Measurements from ENCODE around the gene PALLD. TPM values are rescaled to one million over a fixed set of nuclear protein-coding genes. Genes with fewer than 3 reads are reported as not detected.

Gene PALLD
- total RNA-seq, 1 experiment from 2014 or later = 6.5 TPM

DNA sequence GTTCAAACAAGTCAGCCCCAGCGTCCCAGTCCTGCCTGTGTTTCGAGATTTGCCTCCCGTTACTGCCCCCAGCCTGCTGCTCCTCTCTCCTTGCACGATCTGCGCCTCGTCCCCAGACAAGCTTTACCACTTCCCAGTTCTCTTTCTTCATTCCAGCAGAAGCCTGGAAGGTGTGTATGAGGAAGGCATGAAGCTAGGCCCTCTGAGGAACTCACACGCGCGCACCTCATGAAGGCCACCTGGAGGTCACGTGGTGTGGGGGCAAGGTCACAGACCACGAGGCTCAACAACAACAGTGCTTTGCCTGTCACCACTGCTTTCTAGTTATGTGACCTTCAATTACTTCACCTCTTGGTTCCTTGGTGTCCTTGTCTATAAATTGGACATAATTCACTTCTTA is 181.0 kb downstream of the PALLD start:
- in situ Hi-C loops (cut with HindIII; ENCODE audit: low pct_unique_long_range_greater_than_20kb, low sequenced_read_pairs) = no loop called here
- Histone ChIP-seq H3K36me3 (ENCODE audit: control insufficient read depth, insufficient read depth, low read length) (no peaks in the 10 kb centered on the region), H3K27me3 (ENCODE audit: control insufficient read depth, insufficient read depth, low read length) (no peaks in the 10 kb centered on the region), H3K9me3 (ENCODE audit: control insufficient read depth, insufficient read depth, low read depth, low read length) (no peaks in the 10 kb centered on the region), H3K4me3 (ENCODE audit: low read depth in 2 of 2, low read length in 2 of 2) (no peak overlapping the region), H3K4me1 (ENCODE audit: control insufficient read depth, insufficient read depth, low read length) (no peaks in the 10 kb centered on the region), H3K27ac (ENCODE audit: low read length) (no peak overlapping the region)
- no peak for TF ChIP-seq POLR2AphosphoS5 (IDR thresholded peaks at IDR 0.05; ENCODE audit: low read depth, low read length)
- TF ChIP-seq, protein P1, sequence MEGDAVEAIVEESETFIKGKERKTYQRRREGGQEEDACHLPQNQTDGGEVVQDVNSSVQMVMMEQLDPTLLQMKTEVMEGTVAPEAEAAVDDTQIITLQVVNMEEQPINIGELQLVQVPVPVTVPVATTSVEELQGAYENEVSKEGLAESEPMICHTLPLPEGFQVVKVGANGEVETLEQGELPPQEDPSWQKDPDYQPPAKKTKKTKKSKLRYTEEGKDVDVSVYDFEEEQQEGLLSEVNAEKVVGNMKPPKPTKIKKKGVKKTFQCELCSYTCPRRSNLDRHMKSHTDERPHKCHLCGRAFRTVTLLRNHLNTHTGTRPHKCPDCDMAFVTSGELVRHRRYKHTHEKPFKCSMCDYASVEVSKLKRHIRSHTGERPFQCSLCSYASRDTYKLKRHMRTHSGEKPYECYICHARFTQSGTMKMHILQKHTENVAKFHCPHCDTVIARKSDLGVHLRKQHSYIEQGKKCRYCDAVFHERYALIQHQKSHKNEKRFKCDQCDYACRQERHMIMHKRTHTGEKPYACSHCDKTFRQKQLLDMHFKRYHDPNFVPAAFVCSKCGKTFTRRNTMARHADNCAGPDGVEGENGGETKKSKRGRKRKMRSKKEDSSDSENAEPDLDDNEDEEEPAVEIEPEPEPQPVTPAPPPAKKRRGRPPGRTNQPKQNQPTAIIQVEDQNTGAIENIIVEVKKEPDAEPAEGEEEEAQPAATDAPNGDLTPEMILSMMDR (IDR thresholded peaks at IDR 0.05) = no peak
- intact Hi-C loops (cut with micrococcal nuclease; ENCODE audit: unreplicated experiment) = no loop called here
- ATAC-seq = no peak
- ChIA-PET POLR2A (no interaction called here), CTCF (no interaction called here)
- DNase-seq (ENCODE audit: low read depth, low spot score) = no peak
- BruUV-seq (replicated peaks) = no TSS peak

DNA sequence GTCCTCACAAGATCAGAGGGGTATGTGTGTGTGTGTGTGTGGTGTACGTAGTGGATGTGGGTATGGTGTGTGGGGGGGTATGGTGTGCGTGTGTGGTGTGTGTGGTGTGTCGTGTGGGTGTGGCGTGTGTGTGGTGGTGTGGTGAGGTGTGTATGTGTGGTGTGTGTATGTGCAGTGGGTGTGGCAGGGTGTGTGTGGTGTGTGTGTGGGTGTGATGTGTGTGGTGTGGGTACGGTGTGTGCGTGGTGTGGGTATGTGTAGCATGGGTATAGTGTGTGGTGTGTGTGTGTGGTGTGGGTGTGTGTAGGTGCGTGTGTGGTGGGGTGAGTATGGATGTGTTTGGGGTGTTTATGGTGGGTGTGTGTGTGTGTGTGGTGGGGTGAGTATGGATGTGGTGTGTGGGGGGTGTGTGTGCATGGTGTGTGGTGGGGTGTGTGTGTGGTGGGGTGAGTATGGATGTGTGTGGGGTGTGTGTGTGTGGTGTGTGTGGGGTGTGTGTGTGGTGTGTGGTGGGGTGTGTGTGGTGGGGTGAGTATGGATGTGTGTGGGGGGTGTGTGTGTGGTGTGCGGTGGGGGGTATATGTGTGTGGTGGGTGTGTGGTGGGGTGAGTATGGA is 182.0 kb downstream of the PALLD start:
- H3K4me1 ChIP-seq (ENCODE audit: control insufficient read depth, insufficient read depth, low read length) = no peaks in the 10 kb centered on the region
- no TSS peak for BruUV-seq (replicated peaks)
- no peak for DNase-seq (ENCODE audit: low read depth, low spot score)
- ChIA-PET POLR2A (no interaction called here), CTCF (no interaction called here)
- no peaks in the 10 kb centered on the region for H3K27me3 ChIP-seq (ENCODE audit: control insufficient read depth, insufficient read depth, low read length)
- no peaks in the 10 kb centered on the region for H3K9me3 ChIP-seq (ENCODE audit: control insufficient read depth, insufficient read depth, low read depth, low read length)
- ATAC-seq = no peak
- no peak overlapping the region for H3K27ac ChIP-seq (ENCODE audit: low read length)
- in situ Hi-C loops (cut with HindIII; ENCODE audit: low pct_unique_long_range_greater_than_20kb, low sequenced_read_pairs) (no loop called here), intact Hi-C loops (cut with micrococcal nuclease; ENCODE audit: unreplicated experiment) (no loop called here)
- no peaks in the 10 kb centered on the region for H3K36me3 ChIP-seq (ENCODE audit: control insufficient read depth, insufficient read depth, low read length)
- no peak overlapping the region for H3K4me3 ChIP-seq (ENCODE audit: low read depth in 2 of 2, low read length in 2 of 2)
- TF ChIP-seq SIN3A (IDR thresholded peaks at IDR 0.05; ENCODE audit: borderline replicate concordance, insufficient read depth, low read depth, low read length) = no peak
- TF ChIP-seq, protein P1 (IDR thresholded peaks at IDR 0.05) = no peak

DNA sequence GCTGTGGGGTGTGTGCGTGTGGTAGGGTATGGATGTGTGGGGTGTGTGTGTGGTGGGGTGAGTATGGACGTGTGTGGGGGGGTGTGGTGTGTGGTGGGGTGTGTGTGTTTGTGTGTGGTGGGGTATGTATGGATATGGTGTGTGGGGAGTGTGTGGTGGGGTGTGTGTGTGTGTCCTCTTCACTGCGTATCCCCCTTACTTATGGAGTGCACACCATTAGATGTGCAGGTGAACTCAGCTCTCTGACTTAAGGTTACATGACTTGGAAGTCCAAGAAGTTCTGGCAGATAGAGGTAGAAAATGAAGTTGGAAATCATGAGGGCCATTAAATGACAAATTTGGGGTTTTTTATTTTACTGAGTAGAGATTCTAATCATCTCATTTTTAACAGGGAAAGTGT is 182.5 kb downstream of the PALLD start:
- POLR2A ChIA-PET = no interaction called here
- peak; percentile 12 for DNase-seq (ENCODE audit: low read depth, low spot score)
- intact Hi-C loops (cut with micrococcal nuclease; ENCODE audit: unreplicated experiment) = no loop called here
- Histone ChIP-seq H3K4me1 (ENCODE audit: control insufficient read depth, insufficient read depth, low read length) (no peaks in the 10 kb centered on the region), H3K27me3 (ENCODE audit: control insufficient read depth, insufficient read depth, low read length) (no peaks in the 10 kb centered on the region), H3K9me3 (ENCODE audit: control insufficient read depth, insufficient read depth, low read depth, low read length) (no peaks in the 10 kb centered on the region), H3K36me3 (ENCODE audit: control insufficient read depth, insufficient read depth, low read length) (no peaks in the 10 kb centered on the region), H3K4me3 (ENCODE audit: low read depth in 2 of 2, low read length in 2 of 2) (no peak overlapping the region), H3K27ac (ENCODE audit: low read length) (no peak overlapping the region)
- CTCF ChIA-PET = no interaction called here
- TF ChIP-seq, protein P1 (IDR thresholded peaks at IDR 0.05) = no peak
- no peak for TF ChIP-seq POLR2AphosphoS5 (IDR thresholded peaks at IDR 0.05; ENCODE audit: low read depth, low read length)
- TF ChIP-seq, protein P2, sequence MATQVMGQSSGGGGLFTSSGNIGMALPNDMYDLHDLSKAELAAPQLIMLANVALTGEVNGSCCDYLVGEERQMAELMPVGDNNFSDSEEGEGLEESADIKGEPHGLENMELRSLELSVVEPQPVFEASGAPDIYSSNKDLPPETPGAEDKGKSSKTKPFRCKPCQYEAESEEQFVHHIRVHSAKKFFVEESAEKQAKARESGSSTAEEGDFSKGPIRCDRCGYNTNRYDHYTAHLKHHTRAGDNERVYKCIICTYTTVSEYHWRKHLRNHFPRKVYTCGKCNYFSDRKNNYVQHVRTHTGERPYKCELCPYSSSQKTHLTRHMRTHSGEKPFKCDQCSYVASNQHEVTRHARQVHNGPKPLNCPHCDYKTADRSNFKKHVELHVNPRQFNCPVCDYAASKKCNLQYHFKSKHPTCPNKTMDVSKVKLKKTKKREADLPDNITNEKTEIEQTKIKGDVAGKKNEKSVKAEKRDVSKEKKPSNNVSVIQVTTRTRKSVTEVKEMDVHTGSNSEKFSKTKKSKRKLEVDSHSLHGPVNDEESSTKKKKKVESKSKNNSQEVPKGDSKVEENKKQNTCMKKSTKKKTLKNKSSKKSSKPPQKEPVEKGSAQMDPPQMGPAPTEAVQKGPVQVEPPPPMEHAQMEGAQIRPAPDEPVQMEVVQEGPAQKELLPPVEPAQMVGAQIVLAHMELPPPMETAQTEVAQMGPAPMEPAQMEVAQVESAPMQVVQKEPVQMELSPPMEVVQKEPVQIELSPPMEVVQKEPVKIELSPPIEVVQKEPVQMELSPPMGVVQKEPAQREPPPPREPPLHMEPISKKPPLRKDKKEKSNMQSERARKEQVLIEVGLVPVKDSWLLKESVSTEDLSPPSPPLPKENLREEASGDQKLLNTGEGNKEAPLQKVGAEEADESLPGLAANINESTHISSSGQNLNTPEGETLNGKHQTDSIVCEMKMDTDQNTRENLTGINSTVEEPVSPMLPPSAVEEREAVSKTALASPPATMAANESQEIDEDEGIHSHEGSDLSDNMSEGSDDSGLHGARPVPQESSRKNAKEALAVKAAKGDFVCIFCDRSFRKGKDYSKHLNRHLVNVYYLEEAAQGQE (IDR thresholded peaks at IDR 0.05; ENCODE audit: insufficient read depth in 1 of 2, low read depth in 2 of 2, low read length in 1 of 2) = no peak
- no peak for TF ChIP-seq SIN3A (IDR thresholded peaks at IDR 0.05; ENCODE audit: borderline replicate concordance, insufficient read depth, low read depth, low read length)
- TF ChIP-seq TCF7L2 (IDR thresholded peaks at IDR 0.05; ENCODE audit: low read depth, low read length) = no peak
- in situ Hi-C loops (cut with HindIII; ENCODE audit: low pct_unique_long_range_greater_than_20kb, low sequenced_read_pairs) = no loop called here
- ATAC-seq = peak; percentile 54; the same call in 1 of the 2 replicates
- BruUV-seq (replicated peaks) = no TSS peak

All from Panc1 (cell line).